Measurements from ENCODE around the gene MARCHF9.

MARCHF9 gene

GRCh38 chr12:57741844-57742738 is 12.8 kb upstream of the MARCHF9 start:
- no peak overlapping the region for H3K14ac ChIP-seq (ENCODE audit: low read length in 2 of 2)
- no peak overlapping the region for H3K27ac ChIP-seq (ENCODE audit: low read length, poor library complexity, severe bottlenecking)
- H2BK12ac ChIP-seq (ENCODE audit: low read length in 2 of 2), result no peak overlapping the region
- no peak overlapping the region for H4K8ac ChIP-seq (ENCODE audit: low read length)
- no peak overlapping the region for H2BK15ac ChIP-seq (ENCODE audit: low read depth, poor library complexity, severe bottlenecking)
- no peaks in the 10 kb centered on the region for H3K9me3 ChIP-seq (ENCODE audit: control insufficient read depth, low read length)
- peaks cover 47 to 48% of the 10 kb centered on the region in 2 experiments for H3K27me3 ChIP-seq (ENCODE audit: control insufficient read depth in 1 of 2, insufficient read depth in 1 of 2, low read length in 2 of 2)
- H2BK120ac ChIP-seq (ENCODE audit: low read depth, low read length), result no peak overlapping the region
- no peak for DNase-seq
- H3K4ac ChIP-seq (ENCODE audit: low read depth in 1 of 2, low read length in 2 of 2), result no peak overlapping the region
- no peaks in the 10 kb centered on the region for H3K79me1 ChIP-seq (replicated peaks; ENCODE audit: low read length, poor library complexity, severe bottlenecking)
- H4K91ac ChIP-seq (ENCODE audit: low read length), result no peak overlapping the region
- H3K4me2 ChIP-seq (ENCODE audit: low read length, poor library complexity, severe bottlenecking), result no peak overlapping the region
- WGBS, result 56% methylated on average over 14 of the region's 14 CpGs
- H3K4me1 ChIP-seq (ENCODE audit: control insufficient read depth, insufficient read depth, low read depth, low read length), result peaks cover 25% of the 10 kb centered on the region
- peaks cover 5 to 14% of the 10 kb centered on the region in 2 experiments for H3K36me3 ChIP-seq (ENCODE audit: control insufficient read depth in 1 of 2, insufficient read depth in 2 of 2, low read depth in 1 of 2, low read length in 2 of 2)
- H2AFZ ChIP-seq (ENCODE audit: low read depth, low read length), result no peak overlapping the region
- no peak overlapping the region for H3K18ac ChIP-seq (ENCODE audit: low read depth in 1 of 2, low read length in 2 of 2)
- no peak overlapping the region for H2AK5ac ChIP-seq (ENCODE audit: low read length, severe bottlenecking)
- H3K4me3 ChIP-seq (ENCODE audit: insufficient read depth in 1 of 2, low read depth in 1 of 2, low read length in 2 of 2), result no peak overlapping the region
- H2BK5ac ChIP-seq (ENCODE audit: low read depth, low read length, poor library complexity, severe bottlenecking), result no peak overlapping the region
- H3K9ac ChIP-seq (ENCODE audit: low read length), result no peak overlapping the region
- no peak overlapping the region for H3K23ac ChIP-seq (ENCODE audit: low read length in 2 of 2)

- no peak overlapping the region for H2BK12ac ChIP-seq (ENCODE audit: low read length in 2 of 2)
- no peak for DNase-seq
- H3K23ac ChIP-seq (ENCODE audit: low read length in 2 of 2), result no peak overlapping the region
- H3K9me3 ChIP-seq (ENCODE audit: control insufficient read depth, low read length), result no peaks in the 10 kb centered on the region
- no peak overlapping the region for H4K91ac ChIP-seq (ENCODE audit: low read length)
- H3K79me1 ChIP-seq (replicated peaks; ENCODE audit: low read length, poor library complexity, severe bottlenecking), result peaks cover 6% of the 10 kb centered on the region
- no peak overlapping the region for H2BK120ac ChIP-seq (ENCODE audit: low read depth, low read length)
- H3K9ac ChIP-seq (ENCODE audit: low read length), result peak overlapping the region; percentile 98
- H4K8ac ChIP-seq (ENCODE audit: low read length), result no peak overlapping the region
- H3K4me2 ChIP-seq (ENCODE audit: low read length, poor library complexity, severe bottlenecking), result no peak overlapping the region
- H3K18ac ChIP-seq (ENCODE audit: low read depth in 1 of 2, low read length in 2 of 2), result no peak overlapping the region
- peaks cover 9% of the 10 kb centered on the region for H3K4me1 ChIP-seq (ENCODE audit: control insufficient read depth, insufficient read depth, low read depth, low read length)
- peaks cover 37 to 38% of the 10 kb centered on the region in 2 experiments for H3K27me3 ChIP-seq (ENCODE audit: control insufficient read depth in 1 of 2, insufficient read depth in 1 of 2, low read length in 2 of 2)
- WGBS, result 93% methylated on average over 2 of the region's 2 CpGs
- H2AK5ac ChIP-seq (ENCODE audit: low read length, severe bottlenecking), result no peak overlapping the region
- no peak overlapping the region for H3K14ac ChIP-seq (ENCODE audit: low read length in 2 of 2)
- H2AFZ ChIP-seq (ENCODE audit: low read depth, low read length), result no peak overlapping the region
- no peak overlapping the region for H3K4ac ChIP-seq (ENCODE audit: low read depth in 1 of 2, low read length in 2 of 2)
- H3K36me3 ChIP-seq (ENCODE audit: control insufficient read depth in 1 of 2, insufficient read depth in 2 of 2, low read depth in 1 of 2, low read length in 2 of 2), result peaks cover 10 to 30% of the 10 kb centered on the region in 2 experiments
- H3K27ac ChIP-seq (ENCODE audit: low read length, poor library complexity, severe bottlenecking), result no peak overlapping the region
- peak overlapping the region in 1 of 2 experiments; percentile 96 for H3K4me3 ChIP-seq (ENCODE audit: insufficient read depth in 1 of 2, low read depth in 1 of 2, low read length in 2 of 2)
- H2BK15ac ChIP-seq (ENCODE audit: low read depth, poor library complexity, severe bottlenecking), result no peak overlapping the region
- H2BK5ac ChIP-seq (ENCODE audit: low read depth, low read length, poor library complexity, severe bottlenecking), result no peak overlapping the region
Observed at GRCh38 chr12:57743769-57744168, 11.1 kb upstream of the MARCHF9 start.

- Histone ChIP-seq H3K4me3 (ENCODE audit: insufficient read depth in 1 of 2, low read depth in 1 of 2, low read length in 2 of 2) (peak overlapping the region; percentile 51 to 96), H3K4ac (ENCODE audit: low read depth in 1 of 2, low read length in 2 of 2) (peak overlapping the region in 1 of 2 experiments; percentile 24), H3K27me3 (ENCODE audit: control insufficient read depth in 1 of 2, insufficient read depth in 1 of 2, low read length in 2 of 2) (peaks cover 33% of the 10 kb centered on the region in 2 experiments), H4K8ac (ENCODE audit: low read length) (peak overlapping the region; percentile 73), H3K9me3 (ENCODE audit: control insufficient read depth, low read length) (no peaks in the 10 kb centered on the region), H3K4me2 (ENCODE audit: low read length, poor library complexity, severe bottlenecking) (peak overlapping the region; percentile 79), H3K27ac (ENCODE audit: low read length, poor library complexity, severe bottlenecking) (peak overlapping the region; percentile 82), H3K79me1 (replicated peaks; ENCODE audit: low read length, poor library complexity, severe bottlenecking) (peaks cover 9% of the 10 kb centered on the region), H4K91ac (ENCODE audit: low read length) (peak overlapping the region; percentile 84), H3K14ac (ENCODE audit: low read length in 2 of 2) (no peak overlapping the region), H3K9ac (ENCODE audit: low read length) (peak overlapping the region; percentile 98), H2BK12ac (ENCODE audit: low read length in 2 of 2) (no peak overlapping the region), H2BK120ac (ENCODE audit: low read depth, low read length) (peak overlapping the region; percentile 77), H2AFZ (ENCODE audit: low read depth, low read length) (peak overlapping the region; percentile 36), H3K36me3 (ENCODE audit: control insufficient read depth in 1 of 2, insufficient read depth in 2 of 2, low read depth in 1 of 2, low read length in 2 of 2) (peaks cover 15 to 36% of the 10 kb centered on the region in 2 experiments), H3K4me1 (ENCODE audit: control insufficient read depth, insufficient read depth, low read depth, low read length) (peaks cover 9% of the 10 kb centered on the region), H2AK5ac (ENCODE audit: low read length, severe bottlenecking) (peak overlapping the region; percentile 29), H2BK15ac (ENCODE audit: low read depth, poor library complexity, severe bottlenecking) (peak overlapping the region; percentile 68), H2BK5ac (ENCODE audit: low read depth, low read length, poor library complexity, severe bottlenecking) (no peak overlapping the region), H3K18ac (ENCODE audit: low read depth in 1 of 2, low read length in 2 of 2) (peak overlapping the region; percentile 65 to 67), H3K23ac (ENCODE audit: low read length in 2 of 2) (no peak overlapping the region)
- no peak for DNase-seq
- 40% methylated on average over 19 of the region's 21 CpGs for WGBS
Observed at GRCh38 chr12:57744194-57744776, 10.6 kb upstream of the MARCHF9 start.

Data from mesenchymal stem cell (in vitro differentiated cells and primary cell).